GM12878 (cell line): ENCODE data around the gene HIVEP1. TPM values are rescaled to one million over a fixed set of nuclear protein-coding genes. Genes with fewer than 3 reads are reported as not detected.

Source experiments
- ATAC-seq: fragments of 200-7000 bp; cut with Tn5 transposase; 3 replicates; pipeline ENCODE4 v1.9.1; 2020; ENCODE audit warnings: mild to moderate bottlenecking, moderate library complexity
- BruUV-seq: library from RNA; stranded (reverse); fragments of 400-500 nt; replicated peaks from 2 replicates; lab custom pipeline; 2021; lab: Mats Ljungman, UMichigan
- CTCF ChIA-PET: fragments of 300-600 bp; sonication (Branson Sonifier 250); formaldehyde crosslinking; extraction: SDS; loops from one replicate; lab custom pipeline; 2021; ENCODE audit warnings: inconsistent platforms; lab: Yijun Ruan, JAX
- POLR2A ChIA-PET: fragments of 350-600 bp; formaldehyde crosslinking; extraction: SDS; loops from one replicate; lab custom pipeline; 2021; ENCODE audit warnings: inconsistent platforms; lab: Charles Lee
- RAD21 ChIA-PET: fragments of 300-600 bp; sonication (Branson Sonifier 250); formaldehyde crosslinking; loops from one replicate; lab custom pipeline; 2023; ENCODE audit warnings: antibody characterized with exemption; ENCODE audit not compliant: unreplicated experiment; lab: Charles Lee
- SMC1A ChIA-PET: fragments of 300-600 bp; sonication (Branson Sonifier 250); formaldehyde crosslinking; loops from one replicate; lab custom pipeline; 2023; ENCODE audit not compliant: unreplicated experiment, uncharacterized antibody; lab: Charles Lee
- DNase-seq: peaks from one replicate; pipeline ENCODE4 v3.0.0-alpha.2; 2011; ENCODE audit warnings: low read depth, low spot score
- FAIRE-seq: peaks from 3 replicates; lab custom pipeline; 2011; peaks lifted over from hg19 to GRCh38; lab: Jason Lieb, UNC
- H2AFZ ChIP-seq: 2 replicates; pipeline ENCODE4 v1.6.0; 2011; ENCODE audit warnings: low read depth, low read length, control low read depth; ENCODE audit not compliant: control insufficient read depth
- H3K27ac ChIP-seq: 2 replicates; pipeline ENCODE4 v1.5.1; 2011; ENCODE audit warnings: control low read depth; ENCODE audit not compliant: control insufficient read depth, insufficient read depth
- H3K27me3 ChIP-seq, 2 experiments: replicated peaks in 1 of 2; 2 replicates each; pipeline versions ENCODE4 v1.6.0 to v1.6.1; 2011; ENCODE audit warnings: low read length in 1 of 2; ENCODE audit not compliant: control insufficient read depth in 2 of 2, insufficient read depth in 2 of 2
- H3K36me3 ChIP-seq, 2 experiments: 2 replicates each; pipeline ENCODE4 v1.5.1; 2011; ENCODE audit warnings: low read length in 1 of 2; ENCODE audit not compliant: control insufficient read depth in 2 of 2, insufficient read depth in 2 of 2
- H3K4me1 ChIP-seq: 2 replicates; pipeline ENCODE4 v1.6.1; 2011; ENCODE audit warnings: mild to moderate bottlenecking, low read length, moderate library complexity, mixed read lengths; ENCODE audit not compliant: control insufficient read depth, insufficient read depth
- H3K4me2 ChIP-seq: 2 replicates; pipeline ENCODE4 v1.6.0; 2011; ENCODE audit warnings: control low read depth; ENCODE audit not compliant: control insufficient read depth, insufficient read depth
- H3K4me3 ChIP-seq: fragments of 200-600 bp; sonication (generic); 2 replicates; pipeline ENCODE4 v1.5.1; 2016
- H3K79me2 ChIP-seq: 2 replicates; pipeline ENCODE4 v1.6.0; 2011; ENCODE audit warnings: low read length; ENCODE audit not compliant: control insufficient read depth, insufficient read depth
- H3K9ac ChIP-seq: 2 replicates; pipeline ENCODE4 v1.8.0; 2011; ENCODE audit warnings: low read length, control low read depth, mixed read lengths; ENCODE audit not compliant: control insufficient read depth, insufficient read depth
- H3K9me3 ChIP-seq: replicated peaks from 3 replicates; pipeline ENCODE4 v1.5.1; 2011; ENCODE audit warnings: mild to moderate bottlenecking, low read length; ENCODE audit not compliant: control insufficient read depth, insufficient read depth
- H4K20me1 ChIP-seq: 2 replicates; pipeline ENCODE4 v1.6.0; 2011; ENCODE audit not compliant: control insufficient read depth, insufficient read depth
- EGR1 ChIP-seq, 2 experiments: IDR thresholded peaks; 1 replicate in 1 of 2; 2 replicates in 1 of 2; pipeline ENCODE4 v1.6.1; 2011 to 2012; ENCODE audit warnings: low read depth in 2 of 2, low read length in 2 of 2, borderline replicate concordance in 1 of 2, mild to moderate bottlenecking in 1 of 2, moderate library complexity in 1 of 2
- MEF2B ChIP-seq: fragments of 450-650 bp; IDR thresholded peaks from 2 replicates; pipeline ENCODE4 v1.6.1; 2018; ENCODE audit warnings: mild to moderate bottlenecking, moderate library complexity; ENCODE audit not compliant: partially characterized antibody, poor library complexity, severe bottlenecking
- MXI1 ChIP-seq: fragments of 150-350 bp; IDR thresholded peaks from 2 replicates; pipeline ENCODE4 v1.6.1; 2011; ENCODE audit warnings: low read depth, mild to moderate bottlenecking, inconsistent platforms, low read length, improper control_type of control experiment
- NKRF ChIP-seq: fragments of 450-650 bp; conservative IDR thresholded peaks from 2 replicates; pipeline ENCODE4 v1.6.1; 2017; ENCODE audit warnings: mild to moderate bottlenecking, moderate library complexity
- RUNX3 ChIP-seq: IDR thresholded peaks from 2 replicates; pipeline ENCODE4 v1.6.1; 2012; ENCODE audit warnings: low read length, inconsistent platforms
- ZNF384 ChIP-seq: IDR thresholded peaks from 2 replicates; pipeline ENCODE4 v1.6.1; 2012; ENCODE audit warnings: low read depth, mild to moderate bottlenecking, low read length, improper control_type of control experiment, borderline replicate concordance
- WGBS: methylation state at CpG from one replicate; pipeline ENCODE4 v1.1.6; 2016; ENCODE audit warnings: low lambda C conversion rate; ENCODE audit not compliant: insufficient replicate concordance, insufficient coverage; ENCODE audit errors: missing lambda C conversion rate; 5-methylcytosine and 5-hydroxymethylcytosine counted together
- in situ Hi-C: fragments of 300-500 bp; cut with MboI; formaldehyde crosslinking; loops from 9 replicates; pipeline ENCODE4 v1.14.3; 2018; ENCODE audit warnings: mixed read lengths
- intact Hi-C: fragments of 100-400 bp; cut with micrococcal nuclease; formaldehyde crosslinking; loops from one replicate; pipeline ENCODE4 v1.14.2; 2022; ENCODE audit not compliant: unreplicated experiment
- polyA plus RNA-seq, 11 experiments: library from polyadenylated mRNA; depleted of rRNA in 4 of 11; unstranded in 6 of 11; stranded (reverse) in 5 of 11; fragments of >200 nt; fragmentation: Nextera tagmentation in 4 of 11; fragmentation: Illumina TruSeq in 1 of 11; extraction: Ambion mirVana in 4 of 11; extraction: Trizol in 1 of 11; gene quantifications; 1 replicate in 1 of 11; 2 replicates in 10 of 11; pipeline versions ENCODE4 v1.2.1 to v1.2.3, GENCODE V29; 2011 to 2016; ENCODE audit warnings: inconsistent platforms in 2 of 11, missing spikeins in 2 of 11, low read depth in 1 of 11
- total RNA-seq, 4 experiments: library from RNA; depleted of rRNA in 3 of 4; stranded (reverse); fragments of >200 nt in 3 of 4; fragmentation: Illumina TruSeq in 1 of 4; extraction: Trizol in 1 of 4; gene quantifications; 2 replicates each; pipeline versions ENCODE4 v1.2.1 to v1.2.3, GENCODE V29; 2013 to 2021

The HIVEP1 gene
- total and polyA plus RNA-seq, 10 of the 15 experiments (the other 5 are each of a cell fraction or from before 2014, with no cell fraction given), result 4.3 to 37.5 (median 21.6) TPM

- TF ChIP-seq NKRF (no peak; the same call in 1 of the 2 replicates), EGR1 (IDR thresholded peaks at IDR 0.05; ENCODE audit: borderline replicate concordance in 1 of 2, low read depth in 2 of 2, low read length in 2 of 2) (no peak), MXI1 (peak; percentile 38; the same call in 1 of the 2 replicates)
Observed at GRCh38 chr6:12114055-12114503, 102.0 kb downstream of the HIVEP1 start (continued).

- CTCF ChIA-PET, result interaction anchor here (1.3 to 2.4 kb wide), 3 partner anchors 13 to 52 kb away, joined by 6 to 7 read pairs (median 6); no protein-coding TSS in a partner anchor
- in situ Hi-C loops, result no loop called here
Observed at GRCh38 chr6:12115001-12115400, 102.9 kb downstream of the HIVEP1 start.

More at GRCh38 chr6:12115001-12115400, 102.9 kb downstream of the HIVEP1 start:
- peak overlapping the region; percentile 25 for H3K4me2 ChIP-seq
- TF ChIP-seq ZNF384 (peak; percentile 54; the same call in 1 of the 2 replicates), MEF2B (no peak), RUNX3 (0 out of 2 replicates have a peak, but pooled peaks have one; percentile 7)
- H3K9me3 ChIP-seq, result no peaks in the 10 kb centered on the region; the same call in 1 of the 3 replicates
- SMC1A ChIA-PET, result interaction anchor here (0.8 to 8.3 kb wide), 21 partner anchors 10 to 459 kb away, joined by 3 to 56 read pairs (median 4); no protein-coding TSS in a partner anchor
- H3K27me3 ChIP-seq, result no peaks in the 10 kb centered on the region
- H4K20me1 ChIP-seq, result no peaks in the 10 kb centered on the region
- POLR2A ChIA-PET, result interaction anchor here (0.6 to 2.4 kb wide), 12 partner anchors 9 to 520 kb away, joined by 3 to 10 read pairs (median 5); no protein-coding TSS in a partner anchor
- intact Hi-C loops, result loop anchor here (1.0 to 10.0 kb wide), 4 partner anchors 53 to 383 kb away; no protein-coding TSS in a partner anchor
- H3K79me2 ChIP-seq, result peaks cover 46% of the 10 kb centered on the region
- H3K9ac ChIP-seq, result peak overlapping the region; percentile 52
- H2AFZ ChIP-seq, result no peak overlapping the region
- RAD21 ChIA-PET, result interaction anchor here (0.6 to 5.8 kb wide), 12 partner anchors 10 to 403 kb away, joined by 3 to 32 read pairs (median 9); no protein-coding TSS in a partner anchor
- H3K4me3 ChIP-seq, result peak overlapping the region; percentile 46
- no peaks in the 10 kb centered on the region; a peak in 1 of 4 replicates for H3K36me3 ChIP-seq
- H3K27ac ChIP-seq, result peak overlapping the region; percentile 88
- DNase-seq, result no peak
- no peak for FAIRE-seq
- 0% methylated on average over 1 of the region's 1 CpG for WGBS
- BruUV-seq, result no TSS peak
- peaks cover 55% of the 10 kb centered on the region for H3K4me1 ChIP-seq
- ATAC-seq, result no peak
